NCI-H748 (cell line): ENCODE measurements around the gene VKORC1.

Experiments used
- DNase-seq: peaks from one replicate; lab custom pipeline; 2025; ENCODE audit not compliant: unreplicated experiment; lab: John Stamatoyannopoulos, UW

The VKORC1 gene

GRCh38 chr16:31130336-31130891 lies 35.8 kb upstream of the VKORC1 start:
- no peak for DNase-seq

DNA sequence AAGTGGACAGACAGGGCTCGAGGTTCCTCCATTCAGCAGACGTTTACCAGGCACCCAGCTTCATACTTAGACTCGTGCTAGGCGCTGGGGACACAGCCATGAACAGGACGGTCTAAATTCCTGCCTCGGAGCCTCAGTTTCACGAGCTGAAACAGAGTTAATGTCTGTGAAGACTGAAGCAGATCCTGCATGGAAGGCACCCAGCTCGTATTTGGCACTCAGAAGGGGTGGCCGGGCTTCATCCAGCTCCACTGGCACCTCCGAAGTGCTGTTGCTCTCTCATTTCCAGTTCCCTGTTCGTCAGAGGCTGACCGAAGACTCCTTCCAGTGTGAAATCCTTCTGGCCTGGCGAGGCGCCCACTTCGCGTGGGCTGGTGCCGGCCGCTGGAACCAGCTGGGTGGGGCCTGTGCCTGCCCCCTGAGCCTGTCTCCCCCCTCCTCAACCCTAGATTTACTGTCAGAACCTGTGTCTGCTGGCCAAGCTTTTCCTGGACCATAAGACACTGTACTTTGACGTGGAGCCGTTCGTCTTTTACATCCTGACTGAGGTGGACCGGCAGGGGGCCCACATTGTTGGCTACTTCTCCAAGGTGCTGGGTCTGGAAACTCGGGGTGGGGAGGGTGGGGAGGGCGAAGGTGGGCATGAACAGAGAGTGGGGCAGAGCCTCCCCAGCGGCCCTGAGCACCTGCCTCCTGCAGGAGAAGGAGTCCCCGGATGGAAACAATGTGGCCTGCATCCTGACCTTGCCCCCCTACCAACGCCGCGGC lies 35.2 kb upstream of the VKORC1 start:
- no peak for DNase-seq

GRCh38 chr16:31128711-31129567 lies 34.3 kb upstream of the VKORC1 start:
- no peak for DNase-seq

- no peak for DNase-seq
These were observed 32.6 kb upstream of the VKORC1 start for GRCh38 chr16:31127182-31127581.

DNA sequence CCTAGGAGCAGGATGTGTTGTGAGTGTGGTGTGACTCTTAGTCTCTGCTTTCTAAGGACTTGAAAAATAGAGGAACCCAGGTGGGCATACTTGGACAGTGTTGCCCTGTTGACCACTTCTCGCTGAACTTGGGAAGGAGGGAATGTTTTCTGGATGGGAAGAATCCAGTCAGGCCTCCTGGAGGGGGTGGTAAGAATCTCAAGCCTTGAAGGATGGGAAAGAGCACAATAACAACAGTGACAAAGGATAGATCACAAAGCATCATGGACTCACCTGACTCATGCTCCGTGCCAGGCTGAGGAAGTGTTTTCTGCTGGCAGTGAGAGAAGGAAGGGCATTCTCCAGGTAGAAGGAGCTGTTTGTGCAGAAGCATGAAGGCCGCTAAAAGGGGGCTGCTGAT lies 31.2 kb upstream of the VKORC1 start:
- DNase-seq, result no peak

GRCh38 chr16:31120129-31120528 lies 25.5 kb upstream of the VKORC1 start:
- no peak for DNase-seq

DNA sequence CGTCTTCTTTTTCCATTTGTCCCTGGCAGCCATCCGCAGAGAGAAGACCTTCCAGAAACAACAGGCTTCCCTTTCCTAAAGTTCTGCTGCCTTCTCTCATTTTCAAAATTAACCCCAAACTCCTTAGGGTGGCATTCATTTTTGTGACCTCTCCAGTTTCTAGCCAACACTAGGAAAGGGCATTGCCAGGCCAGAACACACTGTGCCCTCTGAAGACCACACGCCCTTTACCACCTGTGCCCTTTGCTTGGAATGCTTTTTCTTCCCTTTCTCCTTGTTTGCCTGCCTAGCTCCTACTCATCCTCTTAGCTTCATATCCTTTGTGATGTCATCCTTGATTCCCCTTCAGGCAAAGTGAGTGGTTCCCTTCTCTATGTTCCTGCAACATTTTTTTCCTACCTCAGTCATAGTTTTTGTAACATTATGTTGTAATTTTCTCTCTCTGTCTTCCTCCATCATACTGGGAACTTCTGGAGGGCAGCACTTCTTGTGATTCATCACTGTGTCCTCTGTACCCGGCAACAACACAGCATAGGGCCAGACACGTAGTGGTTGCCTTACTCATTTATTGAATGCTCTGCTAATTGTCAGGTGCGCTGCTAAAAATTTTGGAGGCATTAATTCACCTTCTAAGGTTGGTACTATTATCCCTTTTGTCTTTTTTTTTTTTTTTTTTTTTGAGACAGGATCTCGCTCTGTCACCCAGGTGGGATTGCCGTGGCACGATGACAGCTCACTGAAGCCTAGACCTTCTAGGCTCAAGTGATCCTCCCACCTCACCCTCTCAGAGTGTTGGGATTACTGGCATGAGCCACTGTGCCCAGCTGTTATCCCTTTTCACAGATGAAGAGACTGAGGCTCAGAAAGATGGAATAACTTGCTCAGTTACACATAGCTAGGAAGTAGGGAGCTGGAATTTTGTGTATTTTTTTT lies 23.9 kb upstream of the VKORC1 start:
- no peak for DNase-seq

DNA sequence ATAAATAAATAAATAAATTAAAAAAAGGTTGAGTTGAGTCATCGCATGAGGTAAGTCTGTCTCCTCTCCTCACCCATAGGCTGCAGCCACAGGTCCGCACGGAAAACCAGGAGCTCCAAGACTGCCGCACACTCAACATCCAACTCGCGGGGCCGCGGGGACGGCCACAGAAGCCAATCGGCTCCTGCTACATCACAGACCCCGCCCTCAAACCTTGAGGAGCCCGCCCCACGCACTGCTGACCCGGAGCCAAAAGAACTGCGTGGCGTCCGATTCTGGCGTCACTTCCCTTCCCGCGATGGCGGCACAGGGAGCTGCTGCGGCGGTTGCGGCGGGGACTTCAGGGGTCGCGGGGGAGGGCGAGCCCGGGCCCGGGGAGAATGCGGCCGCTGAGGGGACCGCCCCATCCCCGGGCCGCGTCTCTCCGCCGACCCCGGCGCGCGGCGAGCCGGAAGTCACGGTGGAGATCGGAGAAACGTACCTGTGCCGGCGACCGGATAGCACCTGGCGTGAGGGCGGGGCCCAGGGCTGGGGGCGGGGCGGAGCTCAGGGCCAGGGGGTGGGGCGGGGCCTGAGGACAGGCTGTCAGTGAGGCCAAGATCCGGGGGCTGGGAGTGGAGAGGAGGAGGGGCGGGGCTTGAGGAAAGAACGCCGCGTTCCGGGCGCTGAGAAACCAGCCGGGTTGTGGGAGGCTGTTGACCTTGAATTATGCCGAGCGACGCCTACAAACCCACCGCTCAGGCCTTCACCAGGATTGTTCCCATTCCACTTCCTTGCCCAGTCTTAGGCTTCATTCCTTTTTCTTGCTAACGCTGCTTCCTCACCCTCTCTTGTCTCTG lies 23.0 kb upstream of the VKORC1 start, which contains the start of gene KAT8:
TSS of gene KAT8 (plus strand) at position 281 of the 839 bp plus-strand sequence. CDS start at position 299, 18 bp downstream.
- DNase-seq, result peak; percentile 97

- DNase-seq, result no peak
These were observed 19.9 kb upstream of the VKORC1 start for GRCh38 chr16:31114468-31114867.

GRCh38 chr16:31113121-31114120 lies 18.8 kb upstream of the VKORC1 start:
- no peak for DNase-seq

DNA sequence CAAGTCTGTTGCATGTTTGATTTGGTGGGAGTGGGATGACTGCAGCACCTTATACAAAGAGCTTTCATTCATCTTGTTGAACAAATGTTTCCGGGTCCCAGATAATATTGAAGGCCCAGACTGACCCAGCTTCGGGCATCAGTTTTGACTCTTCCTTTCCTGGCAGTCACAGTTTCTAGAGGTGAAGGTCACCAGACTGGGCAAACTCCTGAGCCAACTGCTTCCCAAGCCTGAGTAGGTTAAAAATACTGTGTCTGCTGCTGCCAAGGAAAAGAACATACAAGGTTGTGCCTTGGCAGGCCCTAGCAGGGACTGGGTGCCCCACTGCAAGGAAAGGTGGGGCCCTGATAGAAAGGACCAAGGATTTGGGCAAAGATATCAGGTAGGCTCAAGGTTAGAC lies 18.1 kb upstream of the VKORC1 start:
- no peak for DNase-seq

DNA sequence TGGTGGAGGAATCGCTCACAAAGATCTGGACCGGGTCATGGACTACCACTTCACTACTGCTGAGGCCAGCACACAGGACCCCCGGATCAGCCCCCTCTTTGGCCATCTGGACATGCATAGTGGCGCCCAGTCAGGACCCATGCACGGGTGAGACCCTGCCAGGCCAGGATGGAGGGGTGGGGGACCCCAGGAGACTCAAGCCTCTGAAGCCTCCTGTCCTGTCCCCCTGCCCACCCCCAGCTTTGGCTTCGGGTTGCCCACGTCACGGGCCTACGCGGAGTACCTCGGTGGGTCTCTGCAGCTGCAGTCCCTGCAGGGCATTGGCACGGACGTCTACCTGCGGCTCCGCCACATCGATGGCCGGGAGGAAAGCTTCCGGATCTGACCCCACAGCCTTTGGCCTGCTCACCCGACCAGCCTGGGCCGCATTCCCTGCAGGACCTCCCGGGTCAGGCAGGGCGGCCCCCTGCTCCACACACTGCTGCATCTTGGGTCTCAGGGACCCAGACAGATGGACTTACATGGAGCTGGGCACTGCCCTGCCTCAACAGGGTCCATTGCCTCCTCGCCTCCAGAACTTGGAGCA lies 17.4 kb upstream of the VKORC1 start:
- DNase-seq, result no peak

DNA sequence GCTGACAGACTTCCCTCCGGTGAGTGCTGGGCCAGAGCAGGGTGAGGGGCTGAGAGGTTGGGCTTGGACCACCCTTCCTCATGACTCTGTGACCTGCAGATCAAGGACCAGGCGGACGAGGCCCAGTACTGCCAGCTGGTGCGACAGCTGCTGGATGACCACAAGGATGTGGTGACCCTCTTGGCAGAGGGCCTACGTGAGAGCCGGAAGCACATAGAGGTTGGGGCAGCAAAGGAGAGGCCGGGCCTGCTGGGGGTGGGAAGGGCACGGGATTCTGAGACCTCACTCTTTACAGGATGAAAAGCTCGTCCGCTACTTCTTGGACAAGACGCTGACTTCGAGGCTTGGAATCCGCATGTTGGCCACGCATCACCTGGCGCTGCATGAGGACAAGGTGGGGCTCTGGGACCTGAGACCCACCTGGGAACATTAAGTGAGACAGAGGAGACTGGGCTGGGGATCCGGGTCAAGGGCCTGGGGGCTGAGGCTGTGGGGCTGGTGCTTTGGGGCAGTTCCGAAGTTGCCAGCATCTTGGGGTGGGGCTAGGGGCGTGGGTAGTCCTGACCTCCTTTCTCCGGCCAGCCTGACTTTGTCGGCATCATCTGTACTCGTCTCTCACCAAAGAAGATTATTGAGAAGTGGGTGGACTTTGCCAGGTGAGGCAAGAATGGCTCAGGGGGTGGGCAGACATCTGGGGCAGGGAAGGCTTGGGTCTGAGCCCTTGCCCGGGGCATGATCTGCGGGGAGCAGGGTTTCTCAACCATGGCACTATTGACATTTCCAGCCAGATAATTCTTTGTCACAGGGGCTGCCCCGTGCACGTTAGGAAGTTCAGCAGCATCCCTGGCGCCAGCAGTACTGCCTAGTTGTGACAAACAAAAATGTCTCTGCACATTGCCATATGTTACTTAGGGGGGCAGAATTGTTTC lies 15.8 kb upstream of the VKORC1 start:
- DNase-seq, result no peak

DNA sequence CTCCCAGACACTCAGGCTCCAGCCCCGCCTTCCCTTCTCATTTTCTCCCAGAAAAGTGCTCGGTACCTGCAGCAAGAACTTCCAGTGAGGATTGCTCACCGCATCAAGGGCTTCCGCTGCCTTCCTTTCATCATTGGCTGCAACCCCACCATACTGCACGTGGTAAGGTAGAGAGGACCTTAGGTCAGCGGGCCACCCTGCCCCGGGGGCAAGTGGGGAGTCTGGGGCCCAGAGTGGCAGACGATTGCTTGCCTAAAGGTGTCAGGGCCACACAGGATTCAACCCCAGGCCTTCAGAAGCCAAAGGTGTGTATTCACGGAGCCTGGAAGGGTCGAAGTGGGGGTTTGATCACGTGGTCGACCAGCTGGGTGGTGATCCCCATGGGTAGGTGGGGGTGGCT lies 15.0 kb upstream of the VKORC1 start:
- no peak for DNase-seq

DNA sequence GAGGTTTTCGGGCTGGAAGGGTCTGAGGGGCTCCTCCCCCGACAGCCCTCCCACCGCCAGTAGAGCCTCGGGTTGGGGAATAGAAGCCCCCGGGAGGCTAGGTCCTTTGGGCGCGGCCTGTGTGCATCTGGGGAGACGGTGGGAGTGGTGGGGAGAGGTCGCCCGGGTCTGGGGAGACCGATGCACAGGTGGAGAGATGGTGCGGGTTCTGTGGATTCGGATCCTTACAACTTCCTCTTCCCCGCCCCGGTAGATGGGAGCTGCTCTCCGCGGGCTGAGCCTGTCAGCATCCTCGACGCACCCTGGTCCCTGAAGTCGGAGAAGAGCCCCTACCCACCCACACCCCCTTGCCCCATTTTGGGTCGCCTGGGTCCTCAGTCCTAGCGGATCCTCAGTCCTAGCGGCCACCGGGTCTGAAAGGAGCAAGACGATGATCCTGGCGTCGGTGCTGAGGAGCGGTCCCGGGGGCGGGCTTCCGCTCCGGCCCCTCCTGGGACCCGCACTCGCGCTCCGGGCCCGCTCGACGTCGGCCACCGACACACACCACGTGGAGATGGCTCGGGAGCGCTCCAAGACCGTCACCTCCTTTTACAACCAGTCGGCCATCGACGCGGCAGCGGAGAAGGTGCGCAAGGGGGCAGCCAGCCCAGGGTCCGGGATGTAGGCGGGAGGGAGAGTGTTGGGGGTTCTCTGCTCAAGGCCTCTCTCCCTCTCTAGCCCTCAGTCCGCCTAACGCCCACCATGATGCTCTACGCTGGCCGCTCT lies 14.4 kb upstream of the VKORC1 start:
- no peak for DNase-seq

DNA sequence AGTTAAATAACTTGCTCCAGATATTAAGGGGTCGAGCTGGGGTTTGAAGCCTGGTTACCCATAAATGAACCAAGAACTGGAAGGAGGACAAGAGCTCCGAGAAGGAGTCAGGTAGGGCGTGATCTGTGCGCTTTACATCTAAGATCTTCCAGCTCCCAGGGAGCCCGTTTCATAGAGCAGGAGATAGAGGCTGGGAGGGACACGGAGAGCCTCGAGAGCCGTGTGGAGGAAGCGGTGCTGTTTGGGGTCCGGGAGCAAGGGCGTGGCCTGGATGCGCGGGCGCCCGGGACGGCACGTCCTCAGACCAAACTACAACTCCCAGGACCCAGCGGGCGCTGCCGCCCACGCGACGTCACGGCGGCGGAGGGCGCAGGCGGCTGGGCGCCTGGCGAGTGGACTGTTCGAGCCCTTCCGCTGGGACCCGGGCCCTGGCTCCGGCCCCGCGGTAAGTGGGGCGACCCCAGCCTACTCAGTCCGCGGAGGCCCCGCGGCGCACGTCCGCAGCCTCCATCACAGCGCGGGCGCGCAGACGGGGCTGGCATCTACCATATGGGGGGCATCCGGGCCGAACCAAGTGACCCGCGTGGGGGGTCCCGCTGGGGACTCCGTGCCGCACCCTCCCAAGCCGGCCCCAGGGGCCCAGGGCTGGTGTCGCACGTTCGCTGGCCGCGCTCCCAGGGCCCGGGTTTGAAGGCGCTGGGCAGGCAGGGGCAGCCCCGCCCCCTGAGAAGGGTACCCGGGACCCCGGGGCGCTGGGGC lies 13.6 kb upstream of the VKORC1 start, which contains the start of gene BCKDK:
TSS of gene BCKDK (plus strand) at position 352 of the 759 bp plus-strand sequence. CDS start 838 bp downstream, outside the sequence.
- DNase-seq, result peak; percentile 72
